ENCODE data around the gene ACAP3.
A peak's percentile ranks its signal among the peaks of the same experiment; 100 is the strongest.

Gene ACAP3

DNA sequence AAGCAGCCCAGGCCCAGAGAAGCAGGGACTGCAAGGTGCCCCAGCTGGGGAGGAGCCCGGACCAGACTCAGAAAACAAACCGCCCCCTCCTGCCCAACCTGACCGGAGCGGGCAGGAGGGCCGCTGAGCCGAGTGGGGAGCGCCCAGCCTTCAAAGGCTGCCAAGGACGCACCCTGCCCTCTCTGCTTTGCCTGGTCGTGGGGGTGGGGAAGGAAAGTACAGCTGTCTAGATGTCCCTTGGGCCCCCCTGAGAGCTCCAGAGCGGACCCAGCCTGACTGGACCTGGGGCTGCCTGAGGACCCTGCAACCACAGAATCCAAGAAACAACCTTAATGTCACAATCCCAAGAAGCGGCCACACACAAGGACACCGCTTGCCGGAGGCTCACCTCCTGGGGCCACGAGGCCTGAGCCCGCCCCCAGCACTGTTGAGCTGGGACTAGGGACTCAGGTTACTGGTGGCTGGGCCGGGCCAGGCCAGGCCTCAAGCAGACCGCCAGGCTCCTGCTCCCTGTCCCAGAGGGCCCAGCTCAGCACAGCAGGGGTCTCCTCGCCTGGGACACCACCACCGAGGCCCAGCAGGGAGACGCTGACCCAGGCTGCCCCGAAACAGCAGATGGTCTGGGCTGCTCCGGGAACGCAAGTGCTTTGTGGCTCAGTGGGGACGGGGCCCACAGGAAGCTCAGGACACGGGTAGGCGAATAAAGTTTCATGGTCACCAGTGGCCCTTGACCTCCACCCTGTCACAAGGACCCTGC lies 40.1 kb upstream of the ACAP3 start:
- TF ChIP-seq, protein P1, sequence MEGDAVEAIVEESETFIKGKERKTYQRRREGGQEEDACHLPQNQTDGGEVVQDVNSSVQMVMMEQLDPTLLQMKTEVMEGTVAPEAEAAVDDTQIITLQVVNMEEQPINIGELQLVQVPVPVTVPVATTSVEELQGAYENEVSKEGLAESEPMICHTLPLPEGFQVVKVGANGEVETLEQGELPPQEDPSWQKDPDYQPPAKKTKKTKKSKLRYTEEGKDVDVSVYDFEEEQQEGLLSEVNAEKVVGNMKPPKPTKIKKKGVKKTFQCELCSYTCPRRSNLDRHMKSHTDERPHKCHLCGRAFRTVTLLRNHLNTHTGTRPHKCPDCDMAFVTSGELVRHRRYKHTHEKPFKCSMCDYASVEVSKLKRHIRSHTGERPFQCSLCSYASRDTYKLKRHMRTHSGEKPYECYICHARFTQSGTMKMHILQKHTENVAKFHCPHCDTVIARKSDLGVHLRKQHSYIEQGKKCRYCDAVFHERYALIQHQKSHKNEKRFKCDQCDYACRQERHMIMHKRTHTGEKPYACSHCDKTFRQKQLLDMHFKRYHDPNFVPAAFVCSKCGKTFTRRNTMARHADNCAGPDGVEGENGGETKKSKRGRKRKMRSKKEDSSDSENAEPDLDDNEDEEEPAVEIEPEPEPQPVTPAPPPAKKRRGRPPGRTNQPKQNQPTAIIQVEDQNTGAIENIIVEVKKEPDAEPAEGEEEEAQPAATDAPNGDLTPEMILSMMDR (IDR thresholded peaks at IDR 0.05; ENCODE audit: control insufficient read depth, extremely low read depth, insufficient read depth), result no peak
- DNase-seq (ENCODE audit: low read depth), result no peak
- H3K4me3 ChIP-seq (ENCODE audit: low read depth, low read length), result peak overlapping the region; percentile 71

DNA sequence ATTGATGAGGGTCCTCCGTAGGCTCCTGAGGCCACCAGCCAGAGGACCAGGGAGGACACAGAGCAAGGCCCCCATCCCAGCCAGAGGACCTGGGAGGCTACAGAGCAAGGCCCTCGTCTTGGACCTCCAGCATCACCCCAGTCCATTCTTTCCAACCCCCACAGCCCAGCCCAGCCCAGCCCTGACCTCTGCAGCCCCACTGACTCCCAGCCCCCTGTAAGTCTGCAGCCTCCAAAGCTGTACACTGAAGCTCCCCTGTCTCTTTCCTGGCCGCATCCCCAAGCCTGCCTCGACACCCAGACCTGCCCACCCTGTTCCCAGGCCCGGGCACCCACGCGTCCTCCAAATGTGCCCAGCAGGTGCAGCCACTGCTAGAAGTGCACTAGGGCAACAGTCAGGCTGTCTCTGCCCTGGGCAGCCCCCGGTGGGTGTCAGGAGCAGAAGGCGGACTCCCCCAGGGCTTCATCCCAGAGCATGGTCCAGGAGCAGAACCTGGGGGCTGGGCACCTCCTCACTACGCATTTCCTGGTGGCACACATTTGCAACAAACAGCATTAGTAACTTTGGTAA lies 39.4 kb upstream of the ACAP3 start:
- TF ChIP-seq, protein P1 (IDR thresholded peaks at IDR 0.05; ENCODE audit: control insufficient read depth, extremely low read depth, insufficient read depth), result no peak
- peak overlapping the region; percentile 71 for H3K4me3 ChIP-seq (ENCODE audit: low read depth, low read length)
- DNase-seq (ENCODE audit: low read depth), result no peak

DNA sequence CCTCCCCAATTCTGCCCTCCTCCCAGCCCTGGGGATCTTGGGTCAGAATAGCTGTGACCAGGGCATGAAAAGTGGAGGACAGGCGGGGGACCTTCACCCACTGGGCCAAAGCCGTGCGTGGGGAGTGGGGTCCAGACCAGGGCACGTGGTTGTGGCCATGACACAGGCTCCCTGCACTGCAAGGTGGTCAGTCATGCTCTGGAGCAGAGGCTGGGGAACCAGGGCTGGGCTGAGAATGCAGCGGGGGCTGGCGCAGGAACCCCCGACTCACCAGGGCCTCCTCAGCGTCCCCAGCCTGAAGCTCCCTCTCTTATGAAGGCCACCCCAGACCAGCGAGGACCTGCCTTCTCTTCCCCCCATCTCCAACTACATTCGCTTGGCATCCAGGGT lies 38.8 kb upstream of the ACAP3 start:
- no peak overlapping the region for H3K4me3 ChIP-seq (ENCODE audit: low read depth, low read length)
- no peak for DNase-seq (ENCODE audit: low read depth)
- TF ChIP-seq, protein P1 (IDR thresholded peaks at IDR 0.05; ENCODE audit: control insufficient read depth, extremely low read depth, insufficient read depth), result no peak

DNA sequence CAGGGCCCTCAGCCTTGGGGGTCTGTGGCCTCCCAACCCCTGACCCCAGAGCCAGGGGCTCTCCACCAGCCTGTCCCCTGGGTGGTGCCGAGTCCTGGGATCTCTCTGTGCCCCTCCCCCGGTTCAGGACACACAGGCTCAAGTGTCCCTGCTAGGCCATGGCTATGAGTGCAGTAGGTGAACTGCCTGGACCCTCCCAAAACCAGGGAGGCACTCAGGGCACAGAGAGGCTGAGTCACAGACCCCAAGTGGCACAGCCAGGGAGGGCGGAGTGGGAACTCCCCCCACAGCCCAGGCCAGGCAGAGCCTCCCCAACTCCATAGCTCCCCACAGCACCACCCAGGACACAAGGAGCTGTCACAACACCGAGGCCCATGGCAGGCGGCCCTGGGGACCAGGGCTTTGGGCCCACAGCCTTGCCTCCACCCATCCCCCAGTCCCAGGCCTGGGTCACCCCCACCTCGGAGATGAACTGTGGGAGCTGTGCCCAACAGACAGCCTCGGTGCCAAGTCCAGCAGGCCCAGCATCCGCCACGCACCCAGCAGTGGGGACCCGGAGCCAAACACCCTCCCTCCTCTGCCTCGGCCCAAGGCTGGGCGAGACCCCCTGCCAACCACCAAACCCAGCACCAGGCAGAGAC lies 38.2 kb upstream of the ACAP3 start:
- TF ChIP-seq, protein P1 (IDR thresholded peaks at IDR 0.05; ENCODE audit: control insufficient read depth, extremely low read depth, insufficient read depth), result no peak
- DNase-seq (ENCODE audit: low read depth), result no peak
- no peak overlapping the region for H3K4me3 ChIP-seq (ENCODE audit: low read depth, low read length)

DNA sequence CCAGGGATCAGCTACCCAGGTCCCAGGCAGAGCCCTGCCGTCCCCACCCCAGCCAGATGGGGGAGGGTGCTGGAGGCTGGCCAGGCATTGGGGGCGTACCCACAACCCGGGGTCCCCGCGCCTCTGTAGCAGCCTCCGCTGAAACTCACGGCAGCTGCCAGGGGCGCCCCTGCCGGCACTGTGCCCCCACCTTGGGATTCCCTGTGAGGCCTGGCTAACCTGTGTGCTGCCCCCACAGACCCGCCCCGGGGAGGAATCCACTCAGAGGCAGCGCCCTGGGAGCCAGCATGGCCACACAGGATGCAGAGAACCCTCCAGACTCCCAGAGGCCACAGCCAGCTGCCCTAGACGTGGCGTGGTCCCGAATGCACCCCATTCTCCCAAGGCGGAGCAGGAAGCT lies 37.7 kb upstream of the ACAP3 start:
- no peak for DNase-seq (ENCODE audit: low read depth)
- H3K4me3 ChIP-seq (ENCODE audit: low read depth, low read length), result peak overlapping the region; percentile 45
- TF ChIP-seq, protein P1 (IDR thresholded peaks at IDR 0.05; ENCODE audit: control insufficient read depth, extremely low read depth, insufficient read depth), result no peak

DNA sequence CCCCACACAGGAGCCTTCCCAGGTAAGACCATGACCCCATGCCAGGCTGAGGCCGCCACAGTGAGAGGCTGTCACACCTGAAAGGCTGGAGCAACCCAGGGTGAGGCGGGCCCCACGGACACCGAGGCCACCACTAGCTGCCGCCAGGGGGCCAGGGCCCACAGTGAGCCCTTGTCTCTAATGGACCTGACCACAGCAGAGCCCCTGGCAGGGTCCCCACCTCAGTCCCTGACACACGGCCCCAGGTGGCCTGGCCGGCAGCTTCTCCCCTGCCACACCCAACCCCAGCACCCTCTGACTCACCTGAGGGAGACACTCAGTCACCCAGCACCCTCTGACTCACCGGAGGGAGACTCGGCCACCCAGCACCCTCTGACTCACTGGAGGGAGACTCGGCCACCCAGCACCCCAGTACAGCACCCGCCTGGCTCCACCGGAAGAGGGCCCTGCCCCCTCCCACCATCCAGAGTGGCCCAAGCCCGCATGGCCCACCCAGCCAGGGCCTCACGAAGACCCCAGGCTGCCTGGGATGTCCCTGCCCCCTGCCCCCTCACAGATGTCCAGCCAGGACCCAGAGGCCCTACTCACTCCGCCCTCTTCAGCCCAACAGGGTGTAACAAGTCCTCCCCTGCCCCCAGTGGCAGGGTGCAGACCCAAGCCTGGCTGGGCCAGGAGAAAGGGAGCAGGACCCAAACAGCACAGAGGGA lies 37.1 kb upstream of the ACAP3 start:
- no peak for DNase-seq (ENCODE audit: low read depth)
- TF ChIP-seq, protein P1 (IDR thresholded peaks at IDR 0.05; ENCODE audit: control insufficient read depth, extremely low read depth, insufficient read depth), result peak; percentile 72
- peak overlapping the region; percentile 45 for H3K4me3 ChIP-seq (ENCODE audit: low read depth, low read length)
